Measurements from ENCODE around the gene SERGEF.

GRCh38 chr11:17876827-17877226 lies 136.0 kb downstream of the SERGEF start:
- TF ChIP-seq YY1 (IDR thresholded peaks at IDR 0.05; ENCODE audit: insufficient read depth, insufficient read length) = no peak
- no peak for TF ChIP-seq SUZ12 (IDR thresholded peaks at IDR 0.05; ENCODE audit: extremely low read depth, insufficient read depth, insufficient read length)
- no peak for TF ChIP-seq ZNF274 (IDR thresholded peaks at IDR 0.05; ENCODE audit: low read depth, low read length)

All from NT2/D1 (cell line).